Measurements from ENCODE around the gene CALU.

CALU gene

GRCh38 chr7:128814499-128814898, 75.3 kb downstream of the CALU start:
- DNase-seq = no peak

- no peak for DNase-seq
These were observed 76.3 kb downstream of the CALU start for GRCh38 chr7:128815289-128815942.

- no peak for DNase-seq
These were observed 79.5 kb downstream of the CALU start for GRCh38 chr7:128818694-128819093.
